D721Med (cell line): Measurements from ENCODE around the gene UNC5B.

Source experiments
- DNase-seq: peaks from one replicate; pipeline ENCODE4 v3.0.0; 2011; ENCODE audit warnings: low spot score; ENCODE audit not compliant: insufficient read length
- FAIRE-seq: peaks from 2 replicates; lab custom pipeline; 2011; peaks lifted over from hg19 to GRCh38; lab: Jason Lieb, UNC
- TF ChIP-seq, protein P1 (sequence below): IDR thresholded peaks from 2 replicates; pipeline ENCODE4 v1.5.1; 2012; ENCODE audit warnings: mild to moderate bottlenecking, control low read depth; ENCODE audit not compliant: insufficient read depth; ENCODE audit errors: missing control alignments

The UNC5B gene

DNA sequence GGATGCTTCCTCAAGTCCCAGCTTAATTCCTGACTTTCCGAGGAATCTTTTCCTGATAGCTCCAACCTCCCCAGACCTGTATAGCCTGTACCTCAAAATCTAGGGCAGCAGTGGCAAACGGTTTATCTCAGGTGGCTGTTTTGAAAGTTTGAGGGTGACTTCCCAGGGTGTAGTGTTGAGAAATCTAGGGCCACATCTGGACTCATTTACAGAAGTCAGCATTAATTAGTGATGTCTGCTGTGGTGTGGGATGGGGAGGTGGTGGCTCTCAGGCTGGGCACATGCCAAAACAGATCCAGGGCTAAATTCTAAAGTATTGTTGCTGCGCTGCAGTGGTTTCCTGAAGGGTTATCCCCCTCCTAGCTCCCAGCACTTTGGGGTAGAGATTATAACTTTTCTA is 38.0 kb downstream of the UNC5B start:
- DNase-seq = no peak
- TF ChIP-seq, protein P1, sequence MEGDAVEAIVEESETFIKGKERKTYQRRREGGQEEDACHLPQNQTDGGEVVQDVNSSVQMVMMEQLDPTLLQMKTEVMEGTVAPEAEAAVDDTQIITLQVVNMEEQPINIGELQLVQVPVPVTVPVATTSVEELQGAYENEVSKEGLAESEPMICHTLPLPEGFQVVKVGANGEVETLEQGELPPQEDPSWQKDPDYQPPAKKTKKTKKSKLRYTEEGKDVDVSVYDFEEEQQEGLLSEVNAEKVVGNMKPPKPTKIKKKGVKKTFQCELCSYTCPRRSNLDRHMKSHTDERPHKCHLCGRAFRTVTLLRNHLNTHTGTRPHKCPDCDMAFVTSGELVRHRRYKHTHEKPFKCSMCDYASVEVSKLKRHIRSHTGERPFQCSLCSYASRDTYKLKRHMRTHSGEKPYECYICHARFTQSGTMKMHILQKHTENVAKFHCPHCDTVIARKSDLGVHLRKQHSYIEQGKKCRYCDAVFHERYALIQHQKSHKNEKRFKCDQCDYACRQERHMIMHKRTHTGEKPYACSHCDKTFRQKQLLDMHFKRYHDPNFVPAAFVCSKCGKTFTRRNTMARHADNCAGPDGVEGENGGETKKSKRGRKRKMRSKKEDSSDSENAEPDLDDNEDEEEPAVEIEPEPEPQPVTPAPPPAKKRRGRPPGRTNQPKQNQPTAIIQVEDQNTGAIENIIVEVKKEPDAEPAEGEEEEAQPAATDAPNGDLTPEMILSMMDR = no peak
- no peak for FAIRE-seq

DNA sequence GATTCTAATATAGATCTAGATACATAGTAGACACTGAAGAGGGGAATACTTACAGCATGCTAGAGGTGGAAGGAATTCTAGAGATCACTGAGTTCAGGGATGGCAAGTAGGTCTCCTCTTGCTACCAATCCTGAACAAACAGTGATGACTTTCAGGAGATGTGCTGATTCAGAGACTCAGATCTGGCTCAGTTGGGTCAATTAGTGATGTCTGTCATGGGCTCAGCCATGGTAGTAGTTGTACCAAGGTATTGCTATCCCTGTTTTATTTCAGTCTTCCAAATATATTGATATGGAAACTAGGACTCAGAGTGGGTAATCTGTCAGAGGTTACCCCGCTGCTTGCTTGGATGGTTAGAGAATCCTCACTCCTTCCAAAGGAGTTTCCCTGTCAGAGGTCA is 38.5 kb downstream of the UNC5B start:
- FAIRE-seq (no peak), DNase-seq (no peak)
- TF ChIP-seq, protein P1 = no peak

DNA sequence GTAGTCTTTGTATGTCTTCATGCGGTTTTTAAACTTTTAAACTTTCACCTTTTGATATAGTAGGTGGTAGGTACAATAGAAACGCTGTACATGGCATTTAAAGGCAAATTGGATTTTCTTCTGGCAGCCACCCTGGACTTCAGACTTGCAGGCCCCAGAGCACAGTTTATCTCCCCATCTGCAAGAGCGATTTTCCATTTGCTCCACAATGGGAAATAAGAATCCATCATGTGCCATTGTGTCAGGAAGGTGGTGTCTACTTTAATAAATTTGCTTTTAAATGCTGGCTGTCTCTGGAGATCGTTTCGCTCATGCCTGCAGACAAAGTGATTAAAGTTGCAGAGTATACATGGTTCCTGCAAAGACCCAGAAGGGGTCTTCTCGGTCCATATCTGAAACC is 38.9 kb downstream of the UNC5B start:
- TF ChIP-seq, protein P1 = no peak
- DNase-seq (no peak), FAIRE-seq (no peak)

DNA sequence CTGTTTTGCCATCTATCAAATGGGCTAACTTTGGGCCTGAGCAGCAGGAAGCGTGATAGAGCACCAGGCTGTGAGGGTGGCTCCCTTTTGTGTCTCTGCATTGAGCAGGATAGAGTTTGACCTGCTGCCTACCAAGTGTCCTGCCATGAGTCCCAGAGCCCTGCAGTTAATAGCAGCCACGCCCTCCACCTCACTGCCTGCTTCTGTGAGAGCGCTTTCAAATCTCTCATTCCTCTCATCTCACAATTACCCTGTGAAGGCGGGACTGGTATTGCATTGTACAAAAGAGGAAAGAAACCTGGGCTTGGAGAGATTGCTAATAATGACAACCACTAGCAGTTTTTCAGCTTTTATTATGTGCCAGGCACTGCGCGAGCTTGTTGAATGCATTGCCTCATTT is 39.9 kb downstream of the UNC5B start:
- TF ChIP-seq, protein P1 = no peak
- FAIRE-seq (no peak), DNase-seq (no peak)

GRCh38 chr10:71253981-71254818 is 41.8 kb downstream of the UNC5B start:
- TF ChIP-seq, protein P1 = no peak
- DNase-seq = no peak
- no peak for FAIRE-seq

DNA sequence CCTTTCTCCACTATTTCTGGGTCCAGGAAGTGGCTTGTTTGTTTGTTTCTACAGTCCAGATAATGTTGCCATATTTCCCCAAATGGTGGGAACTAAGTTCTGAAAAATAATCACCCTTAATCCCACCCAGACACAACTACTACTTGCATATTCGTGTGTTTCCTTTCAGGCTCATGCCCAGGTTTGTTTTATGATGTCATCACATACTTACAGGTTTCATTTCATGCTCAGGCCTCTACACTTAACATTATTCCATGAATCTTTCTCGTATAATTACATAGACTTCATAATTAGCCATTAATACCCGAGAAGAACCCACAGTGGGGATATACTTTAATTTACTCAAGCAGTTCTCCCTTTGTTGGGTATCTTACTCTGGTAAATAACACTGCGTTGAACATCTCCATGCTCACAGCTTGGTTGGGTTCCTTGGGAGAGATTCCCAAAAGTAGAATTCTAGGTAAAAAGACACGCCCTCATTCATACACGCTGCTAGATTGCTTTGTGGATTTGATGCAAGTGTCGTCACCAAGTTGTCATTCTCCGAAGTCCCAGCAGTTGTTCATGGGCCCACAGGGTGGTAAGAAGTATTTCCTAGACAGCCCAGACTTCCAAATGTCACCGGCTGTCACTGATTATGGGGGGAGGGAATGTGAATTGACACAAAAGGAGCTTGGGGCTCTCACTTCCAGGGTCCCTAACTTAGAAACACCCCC is 42.6 kb downstream of the UNC5B start:
- TF ChIP-seq, protein P1 = no peak
- DNase-seq (no peak), FAIRE-seq (no peak)

DNA sequence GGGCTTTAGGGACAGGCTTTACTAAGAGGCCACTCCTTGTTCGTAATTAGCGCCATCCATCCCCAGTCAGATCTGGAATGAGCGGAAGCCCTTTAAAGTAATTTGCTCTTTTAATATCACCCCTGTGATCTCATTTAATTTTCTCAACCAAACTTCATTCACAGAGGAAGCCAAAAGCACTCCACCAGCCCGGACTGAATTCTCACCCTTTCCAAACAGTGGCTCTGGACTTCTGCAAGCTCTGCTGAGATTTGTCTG is 43.1 kb downstream of the UNC5B start:
- no peak for FAIRE-seq
- TF ChIP-seq, protein P1 = no peak
- no peak for DNase-seq
